ENCODE results near the gene CFDP1.

DNA sequence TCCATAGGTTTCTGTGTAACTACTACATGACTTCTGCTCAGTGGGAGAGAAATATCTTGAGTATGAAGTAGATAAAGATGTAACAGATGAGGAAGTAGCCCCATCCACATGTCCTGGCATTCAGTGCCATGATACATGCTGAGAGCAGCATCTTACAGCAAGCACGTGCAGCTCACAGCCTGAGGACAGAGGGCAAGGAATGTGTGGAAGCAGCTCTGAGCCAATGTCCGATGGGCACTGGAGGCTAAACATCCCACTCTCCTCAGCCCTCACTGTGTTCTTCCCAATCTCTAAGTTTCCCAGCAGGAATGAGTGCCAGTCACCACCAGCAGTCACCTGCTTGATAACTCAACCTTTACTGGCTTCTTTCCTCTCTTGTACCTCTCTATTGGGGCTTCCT, 40.4 kb downstream of the CFDP1 start:
- TF ChIP-seq GATA3 (IDR thresholded peaks at IDR 0.05; ENCODE audit: low read depth, low read length) (no peak), GATA2 (IDR thresholded peaks at IDR 0.05; ENCODE audit: low read depth, low read length) (no peak)
